HG02798 (cell line): ENCODE data around the gene B4GALT2.

Source experiments
- ATAC-seq: cut with Tn5 transposase; IDR thresholded peaks from one replicate; pipeline ENCODE4 v1.9.1; 2021; ENCODE audit warnings: mild to moderate bottlenecking; ENCODE audit not compliant: unreplicated experiment, poor library complexity

B4GALT2 gene, protein sequence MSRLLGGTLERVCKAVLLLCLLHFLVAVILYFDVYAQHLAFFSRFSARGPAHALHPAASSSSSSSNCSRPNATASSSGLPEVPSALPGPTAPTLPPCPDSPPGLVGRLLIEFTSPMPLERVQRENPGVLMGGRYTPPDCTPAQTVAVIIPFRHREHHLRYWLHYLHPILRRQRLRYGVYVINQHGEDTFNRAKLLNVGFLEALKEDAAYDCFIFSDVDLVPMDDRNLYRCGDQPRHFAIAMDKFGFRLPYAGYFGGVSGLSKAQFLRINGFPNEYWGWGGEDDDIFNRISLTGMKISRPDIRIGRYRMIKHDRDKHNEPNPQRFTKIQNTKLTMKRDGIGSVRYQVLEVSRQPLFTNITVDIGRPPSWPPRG

DNA sequence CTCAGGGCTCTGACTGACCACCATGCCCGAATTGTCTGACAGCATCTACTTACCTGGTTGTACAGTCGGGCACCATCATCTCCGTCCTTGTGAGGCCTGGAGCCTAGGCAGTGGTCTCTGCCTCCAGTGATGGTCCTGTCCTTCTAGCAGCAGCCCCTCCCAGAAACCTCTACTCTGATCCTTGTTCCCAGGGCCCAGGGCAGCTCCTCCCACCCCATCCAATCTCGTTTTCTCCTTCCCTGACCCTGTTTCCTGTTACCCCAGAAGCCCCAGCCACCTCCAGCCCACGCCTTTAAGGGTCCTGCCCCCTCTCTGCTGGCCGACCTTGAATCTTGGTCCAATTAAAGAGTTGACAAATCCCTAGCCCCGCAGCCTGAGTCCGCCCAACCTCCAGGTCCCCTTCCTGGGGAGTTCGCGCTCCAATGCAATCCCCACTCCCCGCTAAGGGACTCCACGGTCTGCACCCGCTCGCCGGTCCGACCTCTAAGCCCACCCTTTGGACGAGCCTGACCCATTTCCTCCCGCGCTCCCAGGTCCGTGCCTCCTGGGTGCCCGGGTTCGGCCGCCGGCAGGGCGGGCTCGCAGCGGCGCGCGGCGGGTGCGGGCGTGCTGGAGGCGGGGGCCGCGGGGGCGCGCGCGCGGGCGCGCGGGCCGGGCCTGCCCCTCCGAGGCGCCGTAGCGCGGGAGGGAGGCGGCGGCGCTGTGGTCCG is at the start of gene B4GALT2:
Gene B4GALT2 (plus strand): TSS at position 660 of the 710 bp plus-strand sequence. CDS start 1,951 bp downstream, outside the sequence.
- no peak for ATAC-seq

DNA sequence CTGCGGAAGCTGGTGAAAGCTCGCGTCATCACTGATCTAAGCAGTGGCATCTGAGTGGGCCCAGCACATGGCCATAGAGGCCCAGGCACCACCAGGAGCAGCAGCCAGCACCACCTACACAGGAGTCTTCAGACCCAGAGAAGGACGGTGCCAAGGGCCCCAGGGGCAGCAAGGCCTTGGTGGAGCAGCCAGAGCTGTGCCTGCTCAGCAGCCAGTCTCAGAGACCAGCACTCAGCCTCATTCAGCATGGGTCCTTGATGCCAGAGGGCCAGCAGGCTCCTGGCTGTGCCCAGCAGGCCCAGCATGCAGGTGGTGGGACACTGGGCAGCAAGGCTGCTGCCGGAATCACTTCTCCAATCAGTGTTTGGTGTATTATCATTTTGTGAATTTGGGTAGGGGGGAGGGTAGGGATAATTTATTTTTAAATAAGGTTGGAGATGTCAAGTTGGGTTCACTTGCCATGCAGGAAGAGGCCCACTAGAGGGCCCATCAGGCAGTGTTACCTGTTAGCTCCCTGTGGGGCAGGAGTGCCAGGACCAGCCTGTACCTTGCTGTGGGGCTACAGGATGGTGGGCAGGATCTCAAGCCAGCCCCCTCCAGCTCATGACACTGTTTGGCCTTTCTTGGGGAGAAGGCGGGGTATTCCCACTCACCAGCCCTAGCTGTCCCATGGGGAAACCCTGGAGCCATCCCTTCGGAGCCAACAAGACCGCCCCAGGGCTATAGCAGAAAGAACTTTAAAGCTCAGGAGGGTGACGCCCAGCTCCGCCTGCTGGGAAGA is 48.7 kb upstream of the B4GALT2 start:
- no peak for ATAC-seq

DNA sequence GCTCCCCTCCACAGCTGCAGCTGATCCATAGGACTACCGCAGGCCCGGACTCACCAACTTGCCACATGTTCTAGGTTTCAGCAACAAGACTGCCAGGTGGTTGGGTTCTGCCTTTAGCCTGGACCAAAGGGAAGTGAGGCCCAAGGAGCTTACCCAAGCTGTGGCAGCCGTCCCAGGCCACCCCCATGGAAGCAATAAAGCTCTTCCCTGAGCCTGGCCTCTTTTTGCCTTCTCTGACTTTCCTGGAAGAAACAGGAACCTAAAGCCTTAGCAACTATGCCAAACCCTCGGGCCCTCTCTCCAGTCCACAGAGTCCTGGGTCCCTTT is 48.1 kb upstream of the B4GALT2 start:
- no peak for ATAC-seq

DNA sequence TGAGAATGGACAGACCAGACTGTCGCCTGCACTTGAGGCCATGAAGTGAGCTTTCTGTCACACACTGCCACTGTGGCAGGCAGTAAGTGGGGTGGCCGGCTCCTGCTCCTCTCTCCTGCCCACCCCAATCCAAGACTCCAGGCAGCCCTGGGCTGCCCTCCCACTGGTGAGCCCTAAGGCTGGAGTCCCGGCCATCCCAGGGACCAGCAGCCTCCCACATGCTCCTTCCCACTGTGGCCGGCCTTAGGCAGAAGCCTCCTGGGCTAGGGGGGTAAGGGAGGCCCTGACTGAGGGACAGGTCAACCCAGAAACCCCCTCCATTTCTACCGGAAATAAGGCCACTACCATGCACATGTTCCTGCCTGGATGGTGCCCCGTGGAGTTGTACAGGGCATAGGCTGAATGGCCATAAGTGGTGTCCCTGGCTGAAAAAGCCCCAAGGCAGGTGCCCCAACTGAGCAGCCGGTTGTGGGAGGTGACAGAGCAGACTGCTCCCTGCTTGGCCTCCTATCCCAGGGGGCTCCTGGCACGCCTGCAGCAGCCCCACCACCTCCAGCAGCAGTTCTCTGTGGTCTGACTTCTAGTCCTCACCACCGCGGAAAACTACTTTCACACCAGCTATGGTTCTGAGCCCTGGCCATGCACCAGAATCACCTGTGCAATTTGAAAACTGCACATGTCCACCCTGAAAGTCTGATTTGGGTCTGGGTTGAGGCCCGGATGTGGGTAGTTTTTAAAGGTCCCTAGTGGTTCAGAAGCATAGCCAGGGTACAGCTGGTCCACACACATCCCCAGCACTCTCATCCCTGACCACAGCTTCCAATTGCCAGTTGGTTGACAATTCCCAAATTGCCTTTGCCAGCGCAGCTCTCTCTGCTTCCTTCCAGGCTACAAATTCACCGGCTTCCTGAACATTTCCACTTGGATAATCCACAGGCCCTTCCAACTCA is 47.0 kb upstream of the B4GALT2 start:
- no peak for ATAC-seq

DNA sequence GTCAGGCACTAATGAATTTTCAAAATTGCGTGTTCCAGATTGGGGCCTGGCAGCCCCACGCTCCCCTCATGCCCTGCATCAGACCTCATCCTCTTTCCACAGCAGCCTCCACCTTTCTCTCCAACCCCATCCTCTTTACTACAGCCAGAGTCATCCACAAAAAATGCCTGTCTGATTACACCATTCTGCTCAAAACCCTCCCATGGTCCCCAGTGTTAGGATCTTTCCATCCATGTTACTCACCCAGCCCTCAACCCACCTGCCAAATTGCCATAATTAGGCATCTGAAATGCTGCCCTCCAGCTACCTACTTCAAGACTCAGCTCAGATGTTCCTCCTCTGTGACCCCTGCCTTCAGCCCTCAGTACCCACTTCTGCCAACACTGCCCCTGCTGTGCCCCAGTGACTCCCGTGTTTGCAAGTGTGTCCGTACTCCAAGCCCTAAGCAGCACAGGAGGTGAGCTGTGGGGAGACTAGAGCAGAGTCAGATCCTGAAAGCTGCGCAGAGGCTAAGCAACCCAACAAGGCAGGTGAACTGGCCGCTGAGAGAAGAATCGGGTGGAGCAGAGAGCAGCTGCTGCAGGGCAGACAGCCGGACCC is 46.1 kb upstream of the B4GALT2 start:
- no peak for ATAC-seq

DNA sequence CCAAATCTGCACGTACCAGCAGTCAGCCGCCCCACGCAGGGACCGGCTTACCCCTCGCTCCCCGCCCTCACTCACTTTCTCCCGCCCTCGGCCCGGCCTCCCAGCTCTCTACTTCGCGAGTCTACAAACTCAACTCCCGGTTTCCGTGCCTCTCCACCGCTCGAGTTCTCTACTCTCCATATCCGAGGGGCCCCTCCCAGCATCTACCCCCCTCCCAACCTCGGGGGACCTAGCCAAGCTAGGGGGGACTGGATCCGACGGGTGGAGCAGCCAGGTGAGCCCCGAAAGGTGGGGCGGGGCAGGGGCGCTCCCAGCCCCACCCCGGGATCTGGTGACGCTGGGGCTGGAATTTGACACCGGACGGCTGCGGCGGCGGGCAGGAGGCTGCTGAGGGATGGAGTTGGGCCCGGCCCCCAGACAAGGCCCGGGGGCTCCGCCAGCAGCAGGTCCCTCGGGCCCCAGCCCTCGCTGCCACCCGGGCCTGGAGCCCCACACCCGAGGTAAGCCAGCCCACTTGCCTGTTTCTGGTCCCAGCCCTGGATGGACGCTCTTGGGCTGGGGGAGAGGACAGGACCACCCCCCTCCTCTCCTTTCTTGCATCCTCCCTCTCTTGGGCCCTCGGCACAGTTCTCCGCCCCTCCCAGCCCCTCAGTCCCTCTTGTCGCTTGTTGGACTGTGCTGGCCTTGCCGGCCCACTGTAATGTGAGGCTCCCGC is 45.5 kb upstream of the B4GALT2 start, which contains the start of gene ARTN:
Gene ARTN (plus strand): TSS at position 416 of the 715 bp plus-strand sequence. CDS start 1,856 bp downstream, outside the sequence.
- ATAC-seq: no peak

DNA sequence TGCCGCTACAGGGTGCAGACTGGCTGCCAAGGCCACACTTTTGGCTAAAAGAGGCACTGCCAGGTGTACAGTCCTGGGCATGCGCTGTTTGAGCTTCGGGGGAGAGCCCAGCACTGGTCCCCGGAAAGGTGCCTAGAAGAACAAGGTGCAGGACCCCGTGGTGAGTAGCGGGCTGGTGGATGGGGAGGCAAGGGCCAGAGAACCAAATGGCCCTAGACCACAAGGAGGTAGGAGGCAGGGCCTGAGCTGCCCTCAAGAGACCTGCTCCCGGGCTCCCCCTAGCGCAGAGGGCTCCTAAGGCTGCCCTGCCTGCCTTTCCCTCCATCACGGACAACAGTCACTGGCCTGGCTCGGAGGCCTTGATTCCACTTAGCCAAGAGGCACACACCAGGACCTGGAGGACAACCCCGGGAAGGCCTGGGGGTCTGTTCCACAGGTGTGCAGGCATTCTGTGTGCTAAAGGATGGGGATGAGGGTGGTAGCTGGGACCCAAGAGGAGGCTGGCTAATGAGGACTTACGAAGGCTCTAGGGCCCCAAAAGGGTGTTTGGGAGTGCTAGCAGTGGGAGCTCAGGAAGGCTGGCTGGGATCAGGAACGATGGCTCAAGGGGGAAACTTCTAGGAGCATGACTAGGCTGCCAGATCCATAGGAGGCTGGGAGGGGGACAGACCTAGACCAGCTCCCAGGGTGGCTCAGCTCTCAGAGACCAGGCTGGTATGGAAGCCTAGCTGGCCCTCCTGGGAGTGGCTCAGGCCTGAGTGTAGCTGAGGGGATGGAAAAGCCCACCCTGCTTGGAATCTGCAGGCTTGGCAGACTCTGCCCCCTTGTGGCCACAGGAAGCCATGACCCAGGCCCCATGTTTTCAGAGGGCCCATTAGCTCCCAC is 44.7 kb upstream of the B4GALT2 start:
- no peak for ATAC-seq

DNA sequence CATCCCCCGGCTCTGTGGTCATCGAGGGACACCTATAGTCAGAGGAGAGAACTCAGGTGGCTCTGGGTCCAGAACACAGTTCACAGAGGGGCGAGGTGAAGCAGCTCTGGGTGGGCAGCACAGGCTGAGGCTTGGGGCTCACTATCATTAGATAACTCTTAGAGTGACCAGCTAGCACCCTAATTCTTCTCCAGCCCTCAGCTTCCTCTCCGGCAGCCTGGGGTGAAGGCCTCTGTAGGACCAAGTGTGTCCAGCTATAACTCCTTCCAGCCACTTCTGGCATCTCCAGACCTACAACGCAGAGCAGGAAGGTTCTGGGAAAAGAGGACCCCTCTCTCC is 44.1 kb upstream of the B4GALT2 start:
- no peak for ATAC-seq

DNA sequence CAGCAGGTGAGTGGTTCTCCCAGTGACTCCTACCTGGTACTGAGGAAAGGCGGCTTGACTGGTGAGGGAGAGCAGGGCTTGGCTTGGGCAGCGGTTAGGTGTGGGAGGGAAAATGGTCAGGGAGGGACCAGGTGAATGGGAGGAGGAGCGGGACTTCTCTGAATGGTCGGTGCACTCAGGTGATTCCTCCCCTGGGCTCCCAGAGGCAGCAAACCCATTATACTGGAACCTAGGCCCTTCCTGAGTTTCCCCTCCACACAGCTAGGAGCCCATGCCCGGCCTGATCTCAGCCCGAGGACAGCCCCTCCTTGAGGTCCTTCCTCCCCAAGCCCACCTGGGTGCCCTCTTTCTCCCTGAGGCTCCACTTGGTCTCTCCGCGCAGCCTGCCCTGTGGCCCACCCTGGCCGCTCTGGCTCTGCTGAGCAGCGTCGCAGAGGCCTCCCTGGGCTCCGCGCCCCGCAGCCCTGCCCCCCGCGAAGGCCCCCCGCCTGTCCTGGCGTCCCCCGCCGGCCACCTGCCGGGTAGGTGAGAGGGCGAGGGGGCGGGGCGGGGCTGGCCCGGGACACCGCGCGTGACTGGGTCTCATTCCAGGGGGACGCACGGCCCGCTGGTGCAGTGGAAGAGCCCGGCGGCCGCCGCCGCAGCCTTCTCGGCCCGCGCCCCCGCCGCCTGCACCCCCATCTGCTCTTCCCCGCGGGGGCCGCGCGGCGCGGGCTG is 43.1 kb upstream of the B4GALT2 start:
- ATAC-seq: no peak

DNA sequence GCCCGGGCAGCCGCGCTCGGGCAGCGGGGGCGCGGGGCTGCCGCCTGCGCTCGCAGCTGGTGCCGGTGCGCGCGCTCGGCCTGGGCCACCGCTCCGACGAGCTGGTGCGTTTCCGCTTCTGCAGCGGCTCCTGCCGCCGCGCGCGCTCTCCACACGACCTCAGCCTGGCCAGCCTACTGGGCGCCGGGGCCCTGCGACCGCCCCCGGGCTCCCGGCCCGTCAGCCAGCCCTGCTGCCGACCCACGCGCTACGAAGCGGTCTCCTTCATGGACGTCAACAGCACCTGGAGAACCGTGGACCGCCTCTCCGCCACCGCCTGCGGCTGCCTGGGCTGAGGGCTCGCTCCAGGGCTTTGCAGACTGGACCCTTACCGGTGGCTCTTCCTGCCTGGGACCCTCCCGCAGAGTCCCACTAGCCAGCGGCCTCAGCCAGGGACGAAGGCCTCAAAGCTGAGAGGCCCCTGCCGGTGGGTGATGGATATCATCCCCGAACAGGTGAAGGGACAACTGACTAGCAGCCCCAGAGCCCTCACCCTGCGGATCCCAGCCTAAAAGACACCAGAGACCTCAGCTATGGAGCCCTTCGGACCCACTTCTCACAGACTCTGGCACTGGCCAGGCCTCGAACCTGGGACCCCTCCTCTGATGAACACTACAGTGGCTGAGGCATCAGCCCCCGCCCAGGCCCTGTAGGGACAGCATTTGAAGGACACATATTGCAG is 42.4 kb upstream of the B4GALT2 start:
- no peak for ATAC-seq

DNA sequence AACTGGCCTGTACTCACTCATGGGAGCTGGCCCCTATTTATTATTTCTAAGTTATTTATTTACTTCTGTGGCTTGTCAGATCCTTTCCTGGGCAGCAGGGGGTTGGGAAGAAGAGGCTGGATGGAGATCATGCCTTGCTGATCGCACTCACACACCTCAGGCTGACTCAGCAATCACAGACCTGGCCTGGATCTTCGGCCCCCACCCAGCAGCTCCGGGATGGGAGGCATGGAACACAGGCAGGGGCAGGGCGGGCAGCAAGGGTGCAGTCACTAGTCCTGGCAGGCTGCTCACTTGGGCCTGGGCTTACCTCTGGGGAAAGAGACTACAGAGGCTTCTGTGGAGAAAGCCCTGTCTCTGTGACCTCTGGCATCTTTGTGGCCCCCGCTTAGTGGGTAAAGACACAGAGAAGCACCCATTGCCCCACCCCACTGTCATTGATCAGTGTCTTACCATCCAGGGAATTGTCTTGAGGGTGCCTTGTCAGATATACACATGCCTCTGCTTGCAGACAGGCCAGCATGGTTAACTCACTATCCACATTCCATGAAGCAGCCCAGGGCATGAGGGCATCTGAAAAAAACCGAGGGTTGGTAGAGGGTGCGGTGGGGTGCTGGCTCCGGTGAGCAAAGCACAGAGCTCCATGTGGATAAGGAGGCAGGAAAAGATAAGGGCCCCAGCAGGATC is 41.7 kb upstream of the B4GALT2 start:
- ATAC-seq: no peak

DNA sequence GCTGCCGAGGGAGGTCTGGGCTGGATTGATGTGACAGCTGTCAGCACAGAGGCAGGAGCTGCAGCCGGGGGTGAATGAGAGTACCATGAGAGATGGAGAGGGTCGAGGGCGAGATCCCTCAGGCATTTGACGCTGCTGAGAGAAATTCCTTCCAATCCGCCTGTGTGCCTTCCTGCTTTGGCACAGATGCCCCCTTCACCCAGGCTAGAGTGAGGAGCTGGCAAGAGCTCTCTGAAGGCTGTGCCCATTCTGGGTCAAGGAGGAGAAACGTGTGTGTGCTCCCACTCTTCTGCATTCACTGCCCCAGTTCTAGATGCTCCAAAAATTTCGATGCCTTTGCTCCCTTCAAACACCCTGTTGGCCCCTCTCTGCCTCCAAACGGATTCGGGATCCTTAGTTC is 40.6 kb upstream of the B4GALT2 start:
- no peak for ATAC-seq

DNA sequence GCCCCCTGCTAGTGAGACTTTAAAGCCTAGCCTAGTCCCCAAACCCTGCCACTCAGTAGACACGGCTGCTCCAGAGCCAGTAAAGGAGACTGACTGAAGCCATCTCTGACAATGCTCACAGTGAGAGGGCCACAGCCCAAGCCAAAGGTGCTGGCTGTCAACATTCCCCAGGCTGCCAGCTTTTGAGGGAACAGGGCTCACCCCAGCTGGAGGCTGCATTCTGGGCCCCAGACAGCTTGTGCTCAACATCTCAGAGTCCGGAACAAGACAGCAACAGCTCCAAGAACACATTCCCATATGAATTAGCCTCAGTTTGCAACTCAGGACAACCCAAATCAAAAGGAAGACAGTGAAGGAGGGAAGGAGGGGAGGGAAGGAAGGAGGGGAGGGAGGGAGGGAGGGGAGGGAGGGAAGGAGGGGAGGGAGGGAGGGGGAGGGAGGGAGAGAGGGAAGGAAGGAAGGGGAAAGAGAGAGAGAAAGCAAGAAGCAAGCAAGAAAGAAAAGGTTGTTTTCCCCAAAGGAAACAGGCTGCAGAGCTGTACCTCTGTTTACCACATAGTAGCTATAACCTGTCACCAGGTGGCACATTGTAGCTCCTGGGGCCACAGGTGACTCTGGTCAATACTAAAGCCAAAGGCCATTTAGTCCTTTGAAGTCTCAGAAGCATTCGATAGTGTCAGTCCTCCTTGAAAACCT is 40.0 kb upstream of the B4GALT2 start:
- ATAC-seq: no peak

DNA sequence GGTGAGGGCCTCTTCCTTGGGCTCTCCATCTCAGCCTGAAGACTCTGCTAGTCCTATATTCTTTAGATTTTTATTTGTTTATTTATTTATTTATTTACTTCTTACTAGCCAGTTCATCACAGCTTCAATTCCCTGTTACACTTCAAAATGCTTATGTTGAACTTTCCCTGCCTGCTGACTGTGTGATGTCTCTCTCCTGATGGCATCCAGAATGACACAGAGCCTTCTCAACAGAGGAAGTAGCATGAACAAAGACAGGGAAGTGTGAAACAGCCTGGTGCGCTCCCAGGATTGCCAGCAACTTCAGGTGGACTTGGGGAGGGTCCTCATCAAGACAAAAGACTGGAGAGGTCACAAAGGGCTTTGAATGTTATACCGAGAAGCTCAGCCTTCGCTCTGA is 36.6 kb upstream of the B4GALT2 start:
- no peak for ATAC-seq

DNA sequence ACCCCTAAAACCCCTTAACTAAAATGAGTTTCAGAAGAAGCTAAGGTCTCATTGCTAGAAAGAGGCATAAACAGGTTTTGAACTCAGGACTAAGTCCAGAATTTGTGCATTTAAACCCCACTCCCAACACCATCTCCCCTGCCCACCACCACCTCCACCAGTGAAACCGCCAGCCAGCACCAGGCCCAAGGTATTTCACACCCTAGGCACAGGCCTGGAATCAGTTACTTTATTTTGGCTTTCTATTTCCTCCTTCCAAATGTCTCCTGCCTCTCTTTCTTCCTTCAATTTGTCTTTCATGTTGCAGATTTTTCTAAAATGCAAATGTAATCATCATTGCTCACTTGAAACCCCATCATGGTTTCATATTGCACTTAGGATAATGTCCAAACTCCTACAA is 34.1 kb upstream of the B4GALT2 start:
- ATAC-seq: no peak
